ENCODE measurements around the gene BORA. TPM values are rescaled to one million over a fixed set of nuclear protein-coding genes. Genes with fewer than 3 reads are reported as not detected.

Gene BORA
- total RNA-seq: 2.2 and 3.1 TPM in 2 replicates

GRCh38 chr13:72727417-72728289 is at the start of gene BORA, which contains the start of gene MZT1:
Gene BORA, plus strand, starts transcription at chr13:72727923. Its CDS starts 1,018 bp downstream, at chr13:72728941.
Gene MZT1, minus strand, starts transcription at chr13:72727629. Its CDS starts 27 bp downstream, at chr13:72727602.

GRCh38 chr13:72781451-72782439 is 54.0 kb downstream of the BORA start, which contains the start of the genes DIS3 and PIBF1:
Gene DIS3, minus strand, starts transcription at chr13:72781900. Its CDS starts 68 bp downstream, at chr13:72781832.
Gene PIBF1, plus strand, starts transcription at chr13:72782133. Its CDS starts 1,337 bp downstream, at chr13:72783470.

Other genes with a start within 250 kb of the BORA start
- gene MZT1, start 294 bp upstream of the BORA start, total RNA-seq: 4.7 TPM in 2 replicates
- gene DIS3, start 54.0 kb downstream of the BORA start, total RNA-seq: 22.2 and 25.9 TPM in 2 replicates
- 11.0 and 16.4 TPM in 2 replicates for gene PIBF1, start 54.2 kb downstream of the BORA start, total RNA-seq

Data from cardiac ventricle fibroblast (primary cell).